Activated naive CD8-positive, alpha-beta T cell treated with anti-CD3 and anti-CD28 coated beads, Interleukin-2, amount 50 U/mL, for 16 hours (primary cell): ENCODE measurements around the gene DDC.
"Not testable (repeated sequence)": the region's sequence is repeated elsewhere in the genome, so short reads cannot be mapped to it uniquely, and the experiment has no call there.

Experiments
- DNase-seq: peaks from one replicate; pipeline ENCODE4 v3.0.0-alpha.2; 2020; ENCODE audit warnings: low read depth, low spot score

DDC gene

GRCh38 chr7:50528266-50529092, 36.7 kb downstream of the DDC start:
- no peak for DNase-seq

GRCh38 chr7:50519350-50519749, 45.9 kb downstream of the DDC start:
- not testable (repeated sequence) for DNase-seq

GRCh38 chr7:50513166-50513871, 51.9 kb downstream of the DDC start:
- no peak for DNase-seq

- DNase-seq = no peak
Measured at GRCh38 chr7:50512384-50512783, 52.8 kb downstream of the DDC start.

- no peak for DNase-seq
Measured at GRCh38 chr7:50509459-50509858, 55.7 kb downstream of the DDC start.

- DNase-seq = no peak
Measured at GRCh38 chr7:50508471-50508943, 56.7 kb downstream of the DDC start.

GRCh38 chr7:50507898-50508470, 57.2 kb downstream of the DDC start:
- DNase-seq = no peak

- DNase-seq = no peak
Measured at GRCh38 chr7:50505553-50506210, 59.5 kb downstream of the DDC start.

GRCh38 chr7:50504646-50505546, 60.3 kb downstream of the DDC start:
- DNase-seq = no peak

GRCh38 chr7:50502947-50503346, 62.3 kb downstream of the DDC start:
- DNase-seq = no peak

GRCh38 chr7:50502001-50502684, 63.1 kb downstream of the DDC start:
- no peak for DNase-seq

GRCh38 chr7:50499092-50499491, 66.1 kb downstream of the DDC start:
- no peak for DNase-seq

GRCh38 chr7:50497968-50498367, 67.2 kb downstream of the DDC start:
- DNase-seq = no peak

GRCh38 chr7:50497068-50497642, 68.0 kb downstream of the DDC start:
- no peak for DNase-seq

- DNase-seq = no peak
Measured at GRCh38 chr7:50496569-50496968, 68.6 kb downstream of the DDC start.

GRCh38 chr7:50495746-50496145, 69.5 kb downstream of the DDC start:
- no peak for DNase-seq

GRCh38 chr7:50492770-50493519, 72.3 kb downstream of the DDC start:
- no peak for DNase-seq

- DNase-seq = no peak
Measured at GRCh38 chr7:50491943-50492342, 73.3 kb downstream of the DDC start.

- no peak for DNase-seq
Measured at GRCh38 chr7:50491209-50491608, 74.0 kb downstream of the DDC start.
